Calu3 (cell line): ENCODE data around the gene CCDC141. TPM values are rescaled to one million over a fixed set of nuclear protein-coding genes. Genes with fewer than 3 reads are reported as not detected.
A peak's percentile ranks its signal among the peaks of the same experiment; 100 is the strongest.

Source experiments
- BruUV-seq: library from RNA; stranded (reverse); fragments of 400-500 nt; replicated peaks from 2 replicates; lab custom pipeline; 2021; lab: Mats Ljungman, UMichigan
- CTCF ChIA-PET: fragments of 300-600 bp; sonication (Branson Sonifier 250); formaldehyde crosslinking; loops from one replicate; lab custom pipeline; 2022; ENCODE audit warnings: antibody characterized with exemption; lab: Charles Lee
- DNase-seq: peaks from one replicate; pipeline ENCODE4 v3.0.0; 2022
- H3K27ac Mint-ChIP-seq: one replicate; pipeline ENCODE4 v1.8.0; 2022; ENCODE audit warnings: mixed read lengths; ENCODE audit not compliant: unreplicated experiment
- H3K27me3 Mint-ChIP-seq: one replicate; pipeline ENCODE4 v1.8.0; 2022; ENCODE audit warnings: mixed read lengths; ENCODE audit not compliant: unreplicated experiment
- H3K36me3 Mint-ChIP-seq: one replicate; pipeline ENCODE4 v1.8.0; 2022; ENCODE audit warnings: mild to moderate bottlenecking, moderate library complexity, mixed read lengths; ENCODE audit not compliant: insufficient read depth, unreplicated experiment
- H3K4me1 Mint-ChIP-seq: one replicate; pipeline ENCODE4 v1.8.0; 2022; ENCODE audit warnings: mild to moderate bottlenecking, low read depth, mixed read lengths; ENCODE audit not compliant: unreplicated experiment
- H3K4me3 Mint-ChIP-seq: one replicate; pipeline ENCODE4 v1.8.0; 2022; ENCODE audit warnings: mild to moderate bottlenecking, low read depth, moderate library complexity, mixed read lengths; ENCODE audit not compliant: unreplicated experiment
- H3K9me3 Mint-ChIP-seq: one replicate; pipeline ENCODE4 v1.8.0; 2022; ENCODE audit warnings: low read depth, mixed read lengths; ENCODE audit not compliant: unreplicated experiment
- intact Hi-C: fragments of 100-400 bp; cut with micrococcal nuclease; formaldehyde crosslinking; loops from one replicate; pipeline ENCODE4 v1.10.0; 2022; ENCODE audit not compliant: unreplicated experiment
- total RNA-seq: library from RNA; stranded (reverse); gene quantifications from 2 replicates; pipeline ENCODE4 v1.2.3, GENCODE V29; 2022
- TF ChIP-seq, protein P1 (sequence below): fragments of 200-600 bp; IDR thresholded peaks from one replicate; pipeline ENCODE4 v1.8.0; 2022; ENCODE audit warnings: antibody characterized with exemption; ENCODE audit not compliant: unreplicated experiment

CCDC141 gene
- total RNA-seq, 1 experiment from 2014 or later, result 0.07 TPM

DNA sequence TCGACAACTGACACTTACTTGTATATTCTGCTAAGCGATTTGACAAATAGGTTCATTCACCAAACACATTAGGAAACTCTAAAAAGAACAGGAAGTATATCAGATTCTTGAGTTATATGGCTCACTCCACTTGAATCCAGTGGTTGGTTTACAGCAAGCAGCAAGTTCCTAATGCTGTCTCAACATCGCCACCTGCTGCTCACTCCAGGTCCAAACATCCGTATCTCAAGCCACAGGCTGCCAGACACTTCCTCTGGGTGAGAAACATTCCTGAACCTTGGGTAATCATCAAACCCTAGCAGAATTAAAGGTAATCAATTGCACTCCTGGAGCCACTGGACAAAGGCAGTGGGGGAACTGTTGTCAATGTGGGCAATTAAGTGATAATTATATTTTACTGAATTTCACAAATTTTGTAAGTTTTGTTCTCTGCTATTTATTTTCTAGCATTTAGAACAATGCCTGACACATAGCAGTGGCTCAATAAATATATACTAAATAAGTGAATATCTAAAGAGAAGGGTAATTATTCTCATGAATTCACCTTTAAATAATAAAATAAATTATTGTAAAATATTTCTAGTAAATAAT lies 135.6 kb downstream of the CCDC141 start:
- CTCF ChIA-PET, result no interaction called here
- TF ChIP-seq, protein P1, sequence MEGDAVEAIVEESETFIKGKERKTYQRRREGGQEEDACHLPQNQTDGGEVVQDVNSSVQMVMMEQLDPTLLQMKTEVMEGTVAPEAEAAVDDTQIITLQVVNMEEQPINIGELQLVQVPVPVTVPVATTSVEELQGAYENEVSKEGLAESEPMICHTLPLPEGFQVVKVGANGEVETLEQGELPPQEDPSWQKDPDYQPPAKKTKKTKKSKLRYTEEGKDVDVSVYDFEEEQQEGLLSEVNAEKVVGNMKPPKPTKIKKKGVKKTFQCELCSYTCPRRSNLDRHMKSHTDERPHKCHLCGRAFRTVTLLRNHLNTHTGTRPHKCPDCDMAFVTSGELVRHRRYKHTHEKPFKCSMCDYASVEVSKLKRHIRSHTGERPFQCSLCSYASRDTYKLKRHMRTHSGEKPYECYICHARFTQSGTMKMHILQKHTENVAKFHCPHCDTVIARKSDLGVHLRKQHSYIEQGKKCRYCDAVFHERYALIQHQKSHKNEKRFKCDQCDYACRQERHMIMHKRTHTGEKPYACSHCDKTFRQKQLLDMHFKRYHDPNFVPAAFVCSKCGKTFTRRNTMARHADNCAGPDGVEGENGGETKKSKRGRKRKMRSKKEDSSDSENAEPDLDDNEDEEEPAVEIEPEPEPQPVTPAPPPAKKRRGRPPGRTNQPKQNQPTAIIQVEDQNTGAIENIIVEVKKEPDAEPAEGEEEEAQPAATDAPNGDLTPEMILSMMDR, result peak; percentile 83

DNA sequence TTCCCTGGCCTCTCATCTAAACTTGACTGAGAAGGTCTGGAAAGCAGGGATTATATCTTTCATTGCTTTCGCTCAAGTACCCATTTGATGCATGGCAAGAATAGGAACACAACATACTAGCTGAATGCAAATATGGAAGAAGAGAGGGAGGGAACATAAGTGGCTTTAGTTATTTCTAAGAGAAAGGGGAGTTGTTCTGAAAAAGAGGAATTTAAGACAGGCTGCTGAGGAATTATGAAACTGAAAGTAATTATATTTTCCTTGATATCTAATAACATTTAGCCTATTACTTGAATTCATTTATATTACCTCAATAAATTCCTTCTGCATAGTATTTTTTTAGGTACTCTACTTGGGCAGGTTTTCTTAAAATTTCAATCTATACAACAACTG lies 136.9 kb downstream of the CCDC141 start:
- DNase-seq, result no peak
- intact Hi-C loops, result no loop called here
- BruUV-seq, result no TSS peak
- H3K4me1 Mint-ChIP-seq, result peaks cover 7% of the 10 kb centered on the region
- H3K27me3 Mint-ChIP-seq, result no peaks in the 10 kb centered on the region
- no peak overlapping the region for H3K27ac Mint-ChIP-seq
- H3K36me3 Mint-ChIP-seq, result no peaks in the 10 kb centered on the region
- TF ChIP-seq, protein P1, result no peak
- H3K9me3 Mint-ChIP-seq, result no peaks in the 10 kb centered on the region
- H3K4me3 Mint-ChIP-seq, result no peak overlapping the region
- CTCF ChIA-PET, result interaction anchor here (1.1 kb wide), 1 partner anchor 116 kb away, joined by 3 read pairs; no protein-coding TSS in a partner anchor

More for the DNA sequence above, 135.6 kb downstream of the CCDC141 start:
- peaks cover 7% of the 10 kb centered on the region for H3K4me1 Mint-ChIP-seq
- no peaks in the 10 kb centered on the region for H3K9me3 Mint-ChIP-seq
- intact Hi-C loops, result loop anchor here (1.0 kb wide), 3 partner anchors 23 to 152 kb away; no protein-coding TSS in a partner anchor
- H3K27me3 Mint-ChIP-seq, result no peaks in the 10 kb centered on the region
- no peaks in the 10 kb centered on the region for H3K36me3 Mint-ChIP-seq
- DNase-seq, result peak; percentile 83
- BruUV-seq, result no TSS peak
- H3K4me3 Mint-ChIP-seq, result no peak overlapping the region
- no peak overlapping the region for H3K27ac Mint-ChIP-seq

DNA sequence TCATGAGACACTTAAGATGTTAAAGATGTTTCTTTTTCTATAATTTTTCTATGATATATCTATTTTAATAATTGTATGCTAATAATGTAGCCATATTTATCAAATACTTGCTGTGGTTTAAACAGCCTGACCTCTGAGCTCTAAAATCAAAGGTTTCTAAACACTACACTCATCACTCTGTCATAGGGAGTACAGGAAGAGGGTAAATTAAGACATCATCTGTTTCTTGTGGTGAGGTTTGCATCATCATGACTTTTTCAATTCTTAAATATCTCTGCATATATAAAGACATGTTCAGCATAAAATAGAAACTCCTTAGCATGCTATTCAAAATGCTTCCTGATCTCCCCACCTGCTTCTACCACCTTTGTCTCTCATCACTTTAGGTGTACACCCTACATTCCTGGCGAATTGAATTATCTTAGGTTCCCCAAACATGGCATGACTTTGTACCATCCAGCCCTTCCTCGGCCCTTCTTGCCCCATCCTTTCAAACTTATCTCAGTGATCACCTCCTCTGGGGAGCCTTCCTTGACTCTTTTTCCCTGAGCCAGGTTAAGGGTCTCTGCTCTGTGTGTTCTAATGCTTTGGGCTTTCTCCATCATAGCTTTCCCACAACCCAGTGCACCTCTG lies 137.4 kb downstream of the CCDC141 start:
- DNase-seq, result no peak

DNA sequence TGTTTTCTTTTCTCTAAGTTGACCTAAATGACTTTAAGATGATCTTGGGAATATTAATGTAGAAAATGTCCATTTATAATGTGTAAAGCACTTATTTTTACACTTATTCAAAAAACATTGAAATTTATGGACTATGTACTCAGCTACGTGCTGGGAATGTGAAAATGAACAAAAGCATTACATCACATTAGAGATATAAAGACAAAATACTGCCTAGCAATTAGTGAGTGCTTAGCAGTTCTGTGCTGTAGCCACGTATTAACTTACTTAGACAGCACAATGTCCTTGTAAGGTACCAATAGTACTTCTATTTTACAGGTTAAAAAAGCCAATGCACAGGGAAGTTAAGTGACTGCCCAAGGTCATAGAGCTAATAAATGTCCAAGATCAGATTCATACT lies 138.9 kb downstream of the CCDC141 start:
- H3K36me3 Mint-ChIP-seq, result no peaks in the 10 kb centered on the region
- no peaks in the 10 kb centered on the region for H3K27me3 Mint-ChIP-seq
- no peak for DNase-seq
- H3K27ac Mint-ChIP-seq, result no peak overlapping the region
- TF ChIP-seq, protein P1, result no peak
- no peaks in the 10 kb centered on the region for H3K9me3 Mint-ChIP-seq
- H3K4me1 Mint-ChIP-seq, result peaks cover 7% of the 10 kb centered on the region
- no peak overlapping the region for H3K4me3 Mint-ChIP-seq
- no TSS peak for BruUV-seq
- intact Hi-C loops, result no loop called here
- CTCF ChIA-PET, result interaction anchor here (1.3 kb wide), 1 partner anchor 149 kb away, joined by 5 read pairs; no protein-coding TSS in a partner anchor

More for the DNA sequence above, 137.4 kb downstream of the CCDC141 start:
- H3K27ac Mint-ChIP-seq, result no peak overlapping the region
- CTCF ChIA-PET, result no interaction called here
- H3K4me3 Mint-ChIP-seq, result no peak overlapping the region
- TF ChIP-seq, protein P1, result no peak
- intact Hi-C loops, result no loop called here
- H3K4me1 Mint-ChIP-seq, result peaks cover 7% of the 10 kb centered on the region
- no peaks in the 10 kb centered on the region for H3K27me3 Mint-ChIP-seq
- no TSS peak for BruUV-seq
- H3K36me3 Mint-ChIP-seq, result no peaks in the 10 kb centered on the region
- H3K9me3 Mint-ChIP-seq, result no peaks in the 10 kb centered on the region
